ENCODE results near the gene LBP.

Gene LBP

GRCh38 chr20:38346741-38347140 is 459 bp downstream of the LBP start:
- POLR2A ChIA-PET, result no interaction called here
- no peak for DNase-seq (ENCODE audit: extremely low spot score)
- TF ChIP-seq ELF4 (IDR thresholded peaks at IDR 0.05), result no peak
- TF ChIP-seq NFRKB (IDR thresholded peaks at IDR 0.05), result no peak
- no peak for TF ChIP-seq SP1 (IDR thresholded peaks at IDR 0.05)
- no peak for TF ChIP-seq BHLHE40 (IDR thresholded peaks at IDR 0.05; ENCODE audit: borderline replicate concordance)
- TF ChIP-seq ARNT (IDR thresholded peaks at IDR 0.05), result no peak
- TF ChIP-seq FOXM1 (IDR thresholded peaks at IDR 0.05; ENCODE audit: borderline replicate concordance), result no peak
- TF ChIP-seq SUZ12 (IDR thresholded peaks at IDR 0.05), result no peak
- TF ChIP-seq ZNF384 (IDR thresholded peaks at IDR 0.05), result no peak
- TF ChIP-seq CTBP1 (IDR thresholded peaks at IDR 0.05; ENCODE audit: borderline replicate concordance), result no peak
- TF ChIP-seq, protein P1, sequence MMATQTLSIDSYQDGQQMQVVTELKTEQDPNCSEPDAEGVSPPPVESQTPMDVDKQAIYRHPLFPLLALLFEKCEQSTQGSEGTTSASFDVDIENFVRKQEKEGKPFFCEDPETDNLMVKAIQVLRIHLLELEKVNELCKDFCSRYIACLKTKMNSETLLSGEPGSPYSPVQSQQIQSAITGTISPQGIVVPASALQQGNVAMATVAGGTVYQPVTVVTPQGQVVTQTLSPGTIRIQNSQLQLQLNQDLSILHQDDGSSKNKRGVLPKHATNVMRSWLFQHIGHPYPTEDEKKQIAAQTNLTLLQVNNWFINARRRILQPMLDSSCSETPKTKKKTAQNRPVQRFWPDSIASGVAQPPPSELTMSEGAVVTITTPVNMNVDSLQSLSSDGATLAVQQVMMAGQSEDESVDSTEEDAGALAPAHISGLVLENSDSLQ (IDR thresholded peaks at IDR 0.05), result no peak
- no peak for TF ChIP-seq LEF1 (IDR thresholded peaks at IDR 0.05; ENCODE audit: borderline replicate concordance)
- no peak for TF ChIP-seq FOXK2 (IDR thresholded peaks at IDR 0.05)
- no peak for TF ChIP-seq HDGF (IDR thresholded peaks at IDR 0.05; ENCODE audit: borderline replicate concordance)
- TF ChIP-seq TARDBP (IDR thresholded peaks at IDR 0.05), result no peak
- no peak for TF ChIP-seq FOXA1 (IDR thresholded peaks at IDR 0.05)
- TF ChIP-seq L3MBTL2 (conservative IDR thresholded peaks at IDR 0.05), result no peak
- CTCF ChIA-PET, result no interaction called here

DNA sequence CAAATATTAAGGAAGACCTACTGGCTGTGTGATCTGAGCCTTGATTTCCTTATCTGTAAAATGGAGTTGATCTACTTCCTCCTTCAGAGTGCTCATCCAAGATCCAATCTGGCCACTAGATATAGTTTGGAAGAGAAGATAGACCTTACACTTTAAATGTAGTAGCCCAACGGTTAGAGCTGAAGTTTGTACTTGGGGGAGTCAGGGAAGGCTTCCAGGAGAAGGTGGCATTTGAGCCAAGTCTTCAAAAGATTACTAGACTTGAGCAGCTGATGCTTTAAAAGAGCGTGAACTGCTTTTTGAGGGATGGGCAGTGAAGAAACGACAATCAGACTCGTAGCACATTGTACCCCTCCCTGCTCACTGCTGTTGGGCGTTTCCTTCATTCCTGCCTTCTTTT is 3.6 kb downstream of the LBP start:
- no peak for DNase-seq (ENCODE audit: extremely low spot score)
- TF ChIP-seq FOXK2 (IDR thresholded peaks at IDR 0.05) (no peak), BHLHE40 (IDR thresholded peaks at IDR 0.05; ENCODE audit: borderline replicate concordance) (no peak), ELF4 (IDR thresholded peaks at IDR 0.05) (no peak), CTBP1 (IDR thresholded peaks at IDR 0.05; ENCODE audit: borderline replicate concordance) (no peak), NFRKB (IDR thresholded peaks at IDR 0.05) (no peak), FOXA1 (IDR thresholded peaks at IDR 0.05) (no peak), SUZ12 (IDR thresholded peaks at IDR 0.05) (no peak), ARNT (IDR thresholded peaks at IDR 0.05) (no peak), ZNF384 (IDR thresholded peaks at IDR 0.05) (no peak), FOXM1 (IDR thresholded peaks at IDR 0.05; ENCODE audit: borderline replicate concordance) (no peak), SP1 (IDR thresholded peaks at IDR 0.05) (no peak), TARDBP (IDR thresholded peaks at IDR 0.05) (no peak), HDGF (IDR thresholded peaks at IDR 0.05; ENCODE audit: borderline replicate concordance) (no peak), L3MBTL2 (conservative IDR thresholded peaks at IDR 0.05) (no peak), LEF1 (IDR thresholded peaks at IDR 0.05; ENCODE audit: borderline replicate concordance) (no peak)
- TF ChIP-seq, protein P1 (IDR thresholded peaks at IDR 0.05), result no peak
- CTCF ChIA-PET, result interaction anchor here (1.0 kb wide), 1 partner anchor 12 kb away, joined by 4 read pairs; no protein-coding TSS in a partner anchor
- POLR2A ChIA-PET, result no interaction called here

DNA sequence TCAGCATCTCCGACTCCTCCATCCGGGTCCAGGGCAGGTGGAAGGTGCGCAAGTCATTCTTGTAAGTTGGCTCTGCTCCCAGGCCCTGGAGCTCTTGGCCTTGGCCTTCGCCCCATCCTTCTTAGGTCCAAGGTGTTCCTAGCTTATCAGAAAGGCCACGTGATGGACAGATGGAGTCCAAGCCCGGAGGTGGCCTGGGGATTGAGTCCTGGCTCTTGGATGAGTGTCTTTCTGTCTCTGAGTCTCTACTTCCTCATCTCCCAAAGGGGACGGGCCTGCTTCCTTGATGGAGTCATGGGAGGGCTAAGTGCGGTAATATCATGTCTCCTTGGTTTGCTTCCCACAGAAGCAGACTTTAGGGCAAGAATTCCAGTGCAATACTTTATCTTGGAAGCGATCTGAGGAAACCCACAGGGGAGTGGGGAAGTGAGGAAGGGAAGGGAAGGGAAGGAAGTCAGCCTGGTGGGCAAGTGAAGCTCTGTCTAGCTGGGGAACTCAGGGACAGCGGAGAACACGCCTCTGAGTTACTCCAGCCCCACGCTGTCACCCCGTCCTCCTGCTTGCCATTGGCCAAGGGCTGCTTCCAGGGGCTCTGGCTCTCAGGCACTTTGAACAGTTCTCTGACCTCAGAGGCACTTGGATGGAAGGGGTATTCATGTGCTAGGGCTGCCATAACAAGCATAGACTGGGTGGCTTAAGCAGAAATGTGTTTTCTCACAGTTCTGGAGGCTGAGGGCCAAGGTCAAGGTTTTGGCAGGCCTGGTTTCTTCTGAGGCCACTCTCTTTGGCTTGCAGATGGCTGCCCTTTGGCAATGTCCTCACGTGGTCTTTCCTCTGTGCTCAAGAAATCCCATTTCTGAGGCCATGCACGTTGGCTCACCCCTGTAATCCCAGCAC is 4.8 kb downstream of the LBP start:
- TF ChIP-seq NFRKB (IDR thresholded peaks at IDR 0.05) (no peak), FOXM1 (IDR thresholded peaks at IDR 0.05; ENCODE audit: borderline replicate concordance) (no peak), ELF4 (IDR thresholded peaks at IDR 0.05) (no peak), CTBP1 (IDR thresholded peaks at IDR 0.05; ENCODE audit: borderline replicate concordance) (no peak), ZNF384 (IDR thresholded peaks at IDR 0.05) (no peak)
- no peak for DNase-seq (ENCODE audit: extremely low spot score)
- ChIA-PET CTCF (no interaction called here), POLR2A (no interaction called here)

- DNase-seq (ENCODE audit: extremely low spot score), result no peak
- CTCF ChIA-PET, result interaction anchor here (0.5 to 0.6 kb wide), 2 partner anchors 35 to 314 kb away, joined by 3 to 4 read pairs; no protein-coding TSS in a partner anchor
- POLR2A ChIA-PET, result no interaction called here
- TF ChIP-seq, protein P1 (IDR thresholded peaks at IDR 0.05), result no peak
- TF ChIP-seq HDGF (IDR thresholded peaks at IDR 0.05; ENCODE audit: borderline replicate concordance), result no peak
- no peak for TF ChIP-seq ZNF384 (IDR thresholded peaks at IDR 0.05)
- no peak for TF ChIP-seq SUZ12 (IDR thresholded peaks at IDR 0.05)
- no peak for TF ChIP-seq FOXK2 (IDR thresholded peaks at IDR 0.05)
- TF ChIP-seq L3MBTL2 (conservative IDR thresholded peaks at IDR 0.05), result no peak
Measured at GRCh38 chr20:38353316-38353715, 7.0 kb downstream of the LBP start.

DNA sequence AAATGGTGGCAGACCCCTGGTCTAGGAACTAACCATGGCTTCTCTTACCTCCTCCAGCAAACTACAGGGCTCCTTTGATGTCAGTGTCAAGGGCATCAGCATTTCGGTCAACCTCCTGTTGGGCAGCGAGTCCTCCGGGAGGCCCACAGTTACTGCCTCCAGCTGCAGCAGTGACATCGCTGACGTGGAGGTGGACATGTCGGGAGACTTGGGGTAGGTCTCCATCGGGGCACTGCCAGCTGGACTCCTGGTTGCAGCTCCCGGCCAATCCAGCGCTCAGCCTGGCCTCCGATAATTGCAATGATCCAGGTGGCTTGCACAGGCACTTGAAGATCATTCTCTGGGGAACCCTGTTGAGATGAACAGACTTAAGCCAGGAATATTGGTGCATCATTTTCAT is 7.9 kb downstream of the LBP start:
- no peak for DNase-seq (ENCODE audit: extremely low spot score)
- TF ChIP-seq FOXM1 (IDR thresholded peaks at IDR 0.05; ENCODE audit: borderline replicate concordance) (no peak), LEF1 (IDR thresholded peaks at IDR 0.05; ENCODE audit: borderline replicate concordance) (no peak), SUZ12 (IDR thresholded peaks at IDR 0.05) (no peak), NFRKB (IDR thresholded peaks at IDR 0.05) (no peak), ELF4 (IDR thresholded peaks at IDR 0.05) (no peak), HDGF (IDR thresholded peaks at IDR 0.05; ENCODE audit: borderline replicate concordance) (no peak)
- ChIA-PET POLR2A (interaction anchor here (0.8 kb wide), 1 partner anchor 118 kb away, joined by 3 read pairs; the partner anchor contains the start of gene RALGAPB), CTCF (interaction anchor here (0.6 kb wide), 1 partner anchor 34 kb away, joined by 3 read pairs; no protein-coding TSS in a partner anchor)
